Suprapubic skin (tissue), 3 donors: ENCODE measurements around the gene ZNF598.

Experiments used
- CTCF ChIP-seq, 2 donors: fragments of 200-600 bp in 1 of 2; fragments of 450-650 bp in 1 of 2; sonication (generic) in 1 of 2; IDR thresholded peaks; one replicate each; pipeline ENCODE4 v1.5.1; 2016 to 2019; ENCODE audit warnings: antibody characterized with exemption in 2 of 2, mild to moderate bottlenecking in 1 of 2, moderate library complexity in 1 of 2
- POLR2A ChIP-seq, 2 donors: fragments of 450-650 bp; IDR thresholded peaks; one replicate each; pipeline ENCODE4 v1.6.1; 2017; ENCODE audit warnings: antibody characterized with exemption in 2 of 2, mild to moderate bottlenecking in 2 of 2, moderate library complexity in 2 of 2

GRCh38 chr16:2053897-2054296 lies 44.3 kb upstream of the ZNF598 start:
- TF ChIP-seq CTCF (IDR thresholded peaks at IDR 0.05) = no peak
- no peak for TF ChIP-seq POLR2A (IDR thresholded peaks at IDR 0.05)
